GM13976 (cell line): ENCODE data around the gene CGRRF1.

Experiments
- DNase-seq: peaks from one replicate; pipeline ENCODE4 v3.0.0; 2012; ENCODE audit warnings: low spot score
- in situ Hi-C: fragments of 300-500 bp; cut with MboI; formaldehyde crosslinking; loops from one replicate; pipeline ENCODE4 v1.12.0; 2022; ENCODE audit warnings: low sequenced_read_pairs, mixed read lengths, inconsistent platforms; ENCODE audit not compliant: unreplicated experiment
- TF ChIP-seq, protein P1 (sequence below): IDR thresholded peaks from 2 replicates; pipeline ENCODE4 v1.5.1; 2012; ENCODE audit warnings: borderline replicate concordance, mild to moderate bottlenecking; ENCODE audit not compliant: insufficient read depth; ENCODE audit errors: extremely low read depth, missing control alignments, control extremely low read depth

The CGRRF1 gene

DNA sequence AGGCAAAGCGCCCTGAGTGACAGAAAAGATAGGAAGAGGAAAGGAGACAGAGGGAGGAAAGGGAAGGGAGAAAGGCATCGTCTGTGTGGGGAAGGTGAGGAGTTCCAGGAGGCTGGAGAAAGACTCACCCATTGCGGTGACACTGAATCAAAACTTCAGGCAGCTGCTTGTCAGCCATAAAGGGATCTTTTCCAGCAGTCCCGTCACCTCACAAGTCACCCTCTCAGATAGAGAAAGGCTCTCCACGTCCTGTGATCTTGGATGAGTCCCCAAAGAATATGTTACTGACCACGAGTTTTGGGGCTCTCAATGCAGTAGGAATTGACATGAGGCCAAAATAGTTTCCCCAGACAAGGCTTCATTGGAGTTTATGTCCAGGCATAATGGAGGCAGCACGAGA lies 11.1 kb upstream of the CGRRF1 start:
- TF ChIP-seq, protein P1, sequence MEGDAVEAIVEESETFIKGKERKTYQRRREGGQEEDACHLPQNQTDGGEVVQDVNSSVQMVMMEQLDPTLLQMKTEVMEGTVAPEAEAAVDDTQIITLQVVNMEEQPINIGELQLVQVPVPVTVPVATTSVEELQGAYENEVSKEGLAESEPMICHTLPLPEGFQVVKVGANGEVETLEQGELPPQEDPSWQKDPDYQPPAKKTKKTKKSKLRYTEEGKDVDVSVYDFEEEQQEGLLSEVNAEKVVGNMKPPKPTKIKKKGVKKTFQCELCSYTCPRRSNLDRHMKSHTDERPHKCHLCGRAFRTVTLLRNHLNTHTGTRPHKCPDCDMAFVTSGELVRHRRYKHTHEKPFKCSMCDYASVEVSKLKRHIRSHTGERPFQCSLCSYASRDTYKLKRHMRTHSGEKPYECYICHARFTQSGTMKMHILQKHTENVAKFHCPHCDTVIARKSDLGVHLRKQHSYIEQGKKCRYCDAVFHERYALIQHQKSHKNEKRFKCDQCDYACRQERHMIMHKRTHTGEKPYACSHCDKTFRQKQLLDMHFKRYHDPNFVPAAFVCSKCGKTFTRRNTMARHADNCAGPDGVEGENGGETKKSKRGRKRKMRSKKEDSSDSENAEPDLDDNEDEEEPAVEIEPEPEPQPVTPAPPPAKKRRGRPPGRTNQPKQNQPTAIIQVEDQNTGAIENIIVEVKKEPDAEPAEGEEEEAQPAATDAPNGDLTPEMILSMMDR = no peak
- no peak for DNase-seq
- in situ Hi-C loops = no loop called here

DNA sequence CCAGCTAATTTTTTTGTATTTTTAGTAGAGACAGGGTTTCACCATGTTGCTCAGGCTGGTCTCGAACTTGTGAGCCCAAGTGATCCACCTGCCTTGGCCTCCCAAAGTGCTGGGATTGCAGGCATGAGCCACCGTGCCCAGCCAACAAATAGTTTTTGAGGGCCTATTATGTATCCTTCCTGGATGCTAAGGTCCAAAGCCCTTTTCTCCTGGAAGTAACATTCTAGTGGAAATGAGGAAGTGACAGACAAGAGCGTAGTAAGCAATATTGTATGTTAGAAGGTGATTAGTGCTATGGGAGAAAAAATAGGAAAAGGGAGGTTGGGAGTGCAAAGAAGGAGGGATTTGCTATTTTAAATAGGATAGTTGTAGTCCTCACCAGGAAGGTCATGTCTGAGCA lies 9.0 kb upstream of the CGRRF1 start:
- TF ChIP-seq, protein P1 = no peak
- in situ Hi-C loops = no loop called here
- no peak for DNase-seq

DNA sequence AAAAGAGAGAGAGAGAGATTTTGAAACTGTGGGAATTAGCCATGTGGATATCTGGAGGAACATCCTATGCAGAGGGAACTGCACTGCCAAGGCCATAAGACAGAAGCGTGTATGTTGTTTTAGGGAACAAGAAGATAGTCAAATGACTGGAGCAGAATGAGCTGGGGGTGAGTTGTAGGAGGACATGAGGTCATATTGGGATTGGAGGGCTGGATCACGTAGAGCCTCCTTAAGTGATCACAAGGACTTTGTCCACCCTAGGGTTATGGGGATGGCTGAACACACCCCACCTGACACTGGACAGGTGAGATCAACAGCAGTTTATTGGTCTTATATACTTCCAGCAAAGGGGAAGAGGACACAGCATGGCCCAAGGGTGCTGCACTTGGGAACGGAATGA lies 8.2 kb upstream of the CGRRF1 start:
- TF ChIP-seq, protein P1 = no peak
- no peak for DNase-seq
- in situ Hi-C loops = no loop called here

DNA sequence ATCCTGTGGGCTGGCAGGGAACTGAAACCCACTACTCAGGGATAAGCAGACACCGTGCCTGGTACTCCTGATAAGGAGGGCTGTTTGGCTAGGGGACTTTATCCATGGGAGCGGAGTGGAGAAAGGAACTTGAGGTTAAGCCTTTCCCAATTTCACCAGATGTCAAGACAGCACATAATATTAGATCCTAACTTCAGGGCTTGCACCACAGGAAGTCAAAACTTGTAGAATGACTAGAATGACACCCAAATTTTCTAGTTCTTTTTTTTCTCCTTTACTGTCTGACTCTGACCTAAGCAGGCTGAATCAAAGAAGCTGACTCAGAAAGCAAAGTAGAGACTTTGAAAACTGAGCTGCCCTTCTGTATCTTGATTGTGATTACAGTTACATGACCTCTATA lies 7.1 kb upstream of the CGRRF1 start:
- TF ChIP-seq, protein P1 = no peak
- in situ Hi-C loops = no loop called here
- no peak for DNase-seq

DNA sequence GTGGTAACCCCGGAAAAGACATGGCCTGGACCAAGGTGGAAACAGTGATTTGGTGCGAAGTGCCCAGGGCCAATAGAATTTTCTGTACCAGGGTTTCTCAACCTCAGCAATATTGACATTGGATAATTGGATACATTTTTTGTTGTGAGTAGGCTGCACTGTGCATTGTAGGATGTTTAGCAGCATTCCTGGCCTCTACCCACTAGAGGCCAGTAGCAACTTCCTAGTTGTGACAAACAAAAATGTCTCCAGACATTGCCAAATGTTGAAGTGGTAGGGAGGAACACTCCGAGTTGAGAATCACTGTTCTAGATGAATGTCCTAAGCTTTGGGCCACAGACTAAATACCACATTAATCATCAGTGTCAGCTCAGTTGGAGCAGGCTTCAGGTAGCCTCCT lies 6.2 kb upstream of the CGRRF1 start:
- in situ Hi-C loops = no loop called here
- no peak for DNase-seq
- TF ChIP-seq, protein P1 = no peak

DNA sequence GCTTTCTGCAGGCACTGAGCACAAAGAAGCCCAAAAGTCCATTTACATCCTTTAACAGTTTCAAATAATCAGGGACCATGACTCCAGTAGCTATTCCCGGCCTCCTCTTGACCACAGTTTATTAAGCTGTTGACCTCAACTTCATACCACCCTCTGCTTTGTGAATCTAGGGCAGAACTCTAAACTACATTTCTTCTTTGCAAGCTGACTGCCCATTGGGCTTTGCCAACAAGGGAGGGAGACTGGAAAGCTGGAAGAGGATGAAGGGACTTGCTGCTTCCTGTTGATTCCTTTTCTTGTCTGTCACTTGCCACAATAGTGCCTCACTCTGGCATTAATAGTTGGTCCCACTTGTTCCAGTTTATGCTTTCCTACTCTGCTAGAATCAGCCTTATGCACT lies 2.7 kb downstream of the CGRRF1 start:
- DNase-seq = no peak
- in situ Hi-C loops = no loop called here
- TF ChIP-seq, protein P1 = no peak

DNA sequence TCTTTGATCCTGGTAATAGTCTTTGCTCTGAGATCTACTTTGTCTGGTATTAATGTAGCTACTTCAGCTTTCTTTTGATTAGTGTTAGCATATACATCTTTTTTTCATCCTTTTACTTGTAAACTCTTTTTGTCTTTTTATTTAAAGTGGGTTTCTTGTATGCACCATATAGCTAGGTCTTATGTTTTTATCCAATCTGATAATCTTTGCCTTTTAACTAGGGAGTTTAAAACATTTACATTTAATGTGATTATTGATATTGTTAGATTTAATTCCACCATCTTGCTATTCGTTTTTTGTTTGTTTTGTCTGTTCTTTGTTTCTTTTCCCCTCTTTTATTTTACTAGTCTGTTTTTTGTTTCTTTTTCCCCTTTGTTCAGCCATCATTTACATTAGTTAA lies 6.0 kb downstream of the CGRRF1 start:
- no peak for DNase-seq
- TF ChIP-seq, protein P1 = no peak
- in situ Hi-C loops = no loop called here
